MM.1S (cell line): ENCODE measurements around the gene HACE1.
A peak's percentile ranks its signal among the peaks of the same experiment; 100 is the strongest.

Experiments used
- DNase-seq: peaks from one replicate; pipeline ENCODE4 v3.0.0-alpha.2; 2015
- H2AFZ ChIP-seq: fragments of 300-600 bp; sonication (generic); 2 replicates; pipeline ENCODE4 v1.6.0; 2016; ENCODE audit warnings: antibody characterized with exemption, low read length
- H3F3A ChIP-seq: fragments of 300-600 bp; sonication (generic); 2 replicates; pipeline ENCODE4 v1.6.1; 2016; ENCODE audit warnings: mild to moderate bottlenecking, antibody characterized with exemption, low read length, moderate library complexity, mixed read lengths; ENCODE audit not compliant: insufficient read depth
- H3K27ac ChIP-seq: fragments of 300-600 bp; sonication (generic); 2 replicates; pipeline ENCODE4 v1.5.1; 2016; ENCODE audit warnings: mild to moderate bottlenecking, low read length
- H3K27me3 ChIP-seq: fragments of 300-600 bp; sonication (generic); replicated peaks from 2 replicates; pipeline ENCODE4 v1.6.0; 2016; ENCODE audit warnings: low read length; ENCODE audit not compliant: insufficient read depth
- H3K36me3 ChIP-seq: fragments of 300-600 bp; sonication (generic); replicated peaks from 2 replicates; pipeline ENCODE4 v1.6.1; 2016; ENCODE audit warnings: mild to moderate bottlenecking, low read length, mixed read lengths; ENCODE audit not compliant: insufficient read depth
- H3K4me1 ChIP-seq: fragments of 300-600 bp; sonication (generic); 2 replicates; pipeline ENCODE4 v1.6.1; 2016; ENCODE audit warnings: low read length, mixed read lengths
- H3K4me2 ChIP-seq: fragments of 300-600 bp; sonication (generic); 2 replicates; pipeline ENCODE4 v1.6.0; 2016; ENCODE audit warnings: low read depth, low read length
- H3K4me3 ChIP-seq: fragments of 300-600 bp; sonication (generic); 2 replicates; pipeline ENCODE4 v1.5.1; 2016; ENCODE audit warnings: low read length, mixed read lengths
- H3K79me2 ChIP-seq: fragments of 300-600 bp; sonication (generic); 2 replicates; pipeline ENCODE4 v1.6.1; 2016; ENCODE audit warnings: mixed run types, low read length, mixed read lengths
- H3K9ac ChIP-seq: fragments of 300-600 bp; sonication (generic); 2 replicates; pipeline ENCODE4 v1.6.1; 2016; ENCODE audit warnings: low read length, mixed read lengths
- H3K9me2 ChIP-seq: fragments of 300-600 bp; sonication (generic); replicated peaks from 2 replicates; pipeline ENCODE4 v1.6.1; 2016; ENCODE audit warnings: mild to moderate bottlenecking, low read length, mixed read lengths; ENCODE audit not compliant: insufficient read depth
- H3K9me3 ChIP-seq: fragments of 300-600 bp; sonication (generic); replicated peaks from 2 replicates; pipeline ENCODE4 v1.6.1; 2016; ENCODE audit warnings: mild to moderate bottlenecking, low read length, mixed read lengths; ENCODE audit not compliant: insufficient read depth
- H4K20me1 ChIP-seq: fragments of 300-600 bp; sonication (generic); 2 replicates; pipeline ENCODE4 v1.6.1; 2016; ENCODE audit warnings: mild to moderate bottlenecking, low read length, moderate library complexity, mixed read lengths; ENCODE audit not compliant: insufficient read depth
- EZH2 ChIP-seq: fragments of 300-600 bp; sonication (generic); optimal IDR thresholded peaks from 2 replicates; pipeline ENCODE3; 2017; ENCODE audit warnings: low read depth, mild to moderate bottlenecking, antibody characterized with exemption, low read length, mixed read lengths
- EZH2phosphoT487 ChIP-seq: fragments of 300-600 bp; sonication (generic); IDR thresholded peaks from 2 replicates; pipeline ENCODE4 v1.6.1; 2018; ENCODE audit warnings: antibody characterized with exemption, low read length
- TF ChIP-seq, protein P1 (sequence below): fragments of 300-600 bp; sonication (generic); IDR thresholded peaks from 2 replicates; pipeline ENCODE4 v1.5.1; 2016; ENCODE audit warnings: antibody characterized with exemption, low read length, mixed read lengths

Gene HACE1

DNA sequence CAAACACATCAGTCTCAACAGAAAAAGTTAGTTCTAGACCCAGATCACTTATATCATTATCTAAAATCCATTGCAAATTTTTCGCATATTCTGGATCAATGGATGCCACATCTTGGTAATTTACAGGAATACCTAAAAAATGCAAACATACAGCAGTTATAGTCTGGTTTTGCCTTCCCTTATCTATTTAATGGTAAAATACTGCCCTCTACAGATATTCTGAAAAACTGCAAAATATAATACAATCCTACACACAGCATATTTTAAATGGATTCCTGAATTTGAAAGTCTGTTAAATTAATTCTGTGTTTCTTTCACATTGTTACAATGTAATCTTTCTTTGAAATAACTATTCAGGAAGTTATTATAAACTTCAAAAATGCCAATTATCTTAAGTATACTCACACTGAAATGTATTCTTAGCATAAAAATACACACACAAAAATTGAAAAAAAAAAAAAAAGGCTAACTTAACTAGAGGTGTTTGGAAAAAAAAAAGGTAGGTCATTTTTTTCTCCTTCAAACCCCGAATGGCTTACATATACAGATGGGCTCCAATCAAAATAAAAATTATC lies 88.4 kb downstream of the HACE1 start:
- DNase-seq = peak; percentile 10
- no peaks in the 10 kb centered on the region for H3K36me3 ChIP-seq
- no peak for TF ChIP-seq EZH2
- TF ChIP-seq, protein P1, sequence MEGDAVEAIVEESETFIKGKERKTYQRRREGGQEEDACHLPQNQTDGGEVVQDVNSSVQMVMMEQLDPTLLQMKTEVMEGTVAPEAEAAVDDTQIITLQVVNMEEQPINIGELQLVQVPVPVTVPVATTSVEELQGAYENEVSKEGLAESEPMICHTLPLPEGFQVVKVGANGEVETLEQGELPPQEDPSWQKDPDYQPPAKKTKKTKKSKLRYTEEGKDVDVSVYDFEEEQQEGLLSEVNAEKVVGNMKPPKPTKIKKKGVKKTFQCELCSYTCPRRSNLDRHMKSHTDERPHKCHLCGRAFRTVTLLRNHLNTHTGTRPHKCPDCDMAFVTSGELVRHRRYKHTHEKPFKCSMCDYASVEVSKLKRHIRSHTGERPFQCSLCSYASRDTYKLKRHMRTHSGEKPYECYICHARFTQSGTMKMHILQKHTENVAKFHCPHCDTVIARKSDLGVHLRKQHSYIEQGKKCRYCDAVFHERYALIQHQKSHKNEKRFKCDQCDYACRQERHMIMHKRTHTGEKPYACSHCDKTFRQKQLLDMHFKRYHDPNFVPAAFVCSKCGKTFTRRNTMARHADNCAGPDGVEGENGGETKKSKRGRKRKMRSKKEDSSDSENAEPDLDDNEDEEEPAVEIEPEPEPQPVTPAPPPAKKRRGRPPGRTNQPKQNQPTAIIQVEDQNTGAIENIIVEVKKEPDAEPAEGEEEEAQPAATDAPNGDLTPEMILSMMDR = peak; percentile 58

DNA sequence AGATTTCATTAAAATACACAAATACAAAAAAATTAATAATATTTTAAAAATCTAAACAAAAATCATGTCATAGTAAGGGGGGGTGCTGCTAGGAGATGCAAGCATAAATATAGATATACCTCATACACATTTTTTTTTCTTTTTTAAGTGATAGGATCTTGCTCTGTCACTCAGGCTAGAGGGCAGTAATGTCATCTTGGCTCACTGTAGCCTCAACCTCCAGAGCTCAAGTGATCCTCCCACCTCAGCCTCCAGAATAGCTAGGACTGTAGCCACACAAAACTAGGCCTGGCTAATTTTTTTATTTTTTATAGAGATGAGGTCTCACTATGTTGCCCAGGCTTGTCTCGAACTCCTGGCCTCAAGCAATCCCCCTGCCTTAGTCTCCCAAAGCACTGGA lies 90.8 kb downstream of the HACE1 start:
- H3K4me1 ChIP-seq = no peaks in the 10 kb centered on the region
- H3K79me2 ChIP-seq = no peaks in the 10 kb centered on the region
- no peak for TF ChIP-seq EZH2phosphoT487
- no peaks in the 10 kb centered on the region for H4K20me1 ChIP-seq
- no peaks in the 10 kb centered on the region for H3K27me3 ChIP-seq
- H2AFZ ChIP-seq = no peak overlapping the region
- H3F3A ChIP-seq = no peaks in the 10 kb centered on the region
- DNase-seq = no peak
- no peak overlapping the region for H3K4me2 ChIP-seq
- H3K9ac ChIP-seq = no peak overlapping the region
- H3K9me2 ChIP-seq = no peaks in the 10 kb centered on the region
- H3K27ac ChIP-seq = no peak overlapping the region
- H3K4me3 ChIP-seq = no peak overlapping the region
- no peaks in the 10 kb centered on the region for H3K36me3 ChIP-seq
- H3K9me3 ChIP-seq = no peaks in the 10 kb centered on the region

More for the DNA sequence above, 88.4 kb downstream of the HACE1 start:
- Histone ChIP-seq H3K4me2 (no peak overlapping the region), H3K4me1 (no peaks in the 10 kb centered on the region), H3K27ac (no peak overlapping the region), H3K9me2 (no peaks in the 10 kb centered on the region), H3K79me2 (no peaks in the 10 kb centered on the region), H2AFZ (no peak overlapping the region), H3K27me3 (no peaks in the 10 kb centered on the region), H3F3A (no peaks in the 10 kb centered on the region), H3K9ac (no peak overlapping the region), H3K9me3 (no peaks in the 10 kb centered on the region), H4K20me1 (no peaks in the 10 kb centered on the region), H3K4me3 (no peak overlapping the region)

DNA sequence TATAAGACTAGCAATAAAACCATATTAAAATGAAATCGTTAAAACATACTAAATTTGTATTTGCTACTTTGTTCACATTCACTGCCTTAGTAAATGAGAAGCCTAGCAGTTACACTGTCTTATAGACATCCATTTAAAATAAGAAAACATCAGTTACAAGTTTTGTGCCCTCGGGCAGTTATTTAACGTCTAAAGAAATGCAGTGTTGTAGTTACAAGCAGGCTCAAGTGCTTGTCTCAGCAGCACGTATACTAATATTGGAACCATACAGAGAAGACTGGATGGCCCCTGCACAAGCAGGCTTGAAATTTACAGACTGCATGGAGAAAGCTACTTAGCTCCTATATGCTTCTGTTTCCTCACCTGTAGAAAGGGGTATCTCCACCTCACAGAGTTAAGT lies 93.1 kb downstream of the HACE1 start:
- DNase-seq = no peak
- no peaks in the 10 kb centered on the region for H3K9me2 ChIP-seq
- no peak overlapping the region for H2AFZ ChIP-seq
- H3K27me3 ChIP-seq = no peaks in the 10 kb centered on the region
- H3K79me2 ChIP-seq = no peaks in the 10 kb centered on the region
- H3K9me3 ChIP-seq = no peaks in the 10 kb centered on the region
- H3K27ac ChIP-seq = no peak overlapping the region
- H3K36me3 ChIP-seq = no peaks in the 10 kb centered on the region
- no peak overlapping the region for H3K9ac ChIP-seq
- no peaks in the 10 kb centered on the region for H3F3A ChIP-seq
- H3K4me1 ChIP-seq = no peaks in the 10 kb centered on the region
- TF ChIP-seq, protein P1 = no peak
- TF ChIP-seq EZH2 (no peak), EZH2phosphoT487 (no peak)
- no peak overlapping the region for H3K4me2 ChIP-seq
- H4K20me1 ChIP-seq = no peaks in the 10 kb centered on the region
- H3K4me3 ChIP-seq = no peak overlapping the region

DNA sequence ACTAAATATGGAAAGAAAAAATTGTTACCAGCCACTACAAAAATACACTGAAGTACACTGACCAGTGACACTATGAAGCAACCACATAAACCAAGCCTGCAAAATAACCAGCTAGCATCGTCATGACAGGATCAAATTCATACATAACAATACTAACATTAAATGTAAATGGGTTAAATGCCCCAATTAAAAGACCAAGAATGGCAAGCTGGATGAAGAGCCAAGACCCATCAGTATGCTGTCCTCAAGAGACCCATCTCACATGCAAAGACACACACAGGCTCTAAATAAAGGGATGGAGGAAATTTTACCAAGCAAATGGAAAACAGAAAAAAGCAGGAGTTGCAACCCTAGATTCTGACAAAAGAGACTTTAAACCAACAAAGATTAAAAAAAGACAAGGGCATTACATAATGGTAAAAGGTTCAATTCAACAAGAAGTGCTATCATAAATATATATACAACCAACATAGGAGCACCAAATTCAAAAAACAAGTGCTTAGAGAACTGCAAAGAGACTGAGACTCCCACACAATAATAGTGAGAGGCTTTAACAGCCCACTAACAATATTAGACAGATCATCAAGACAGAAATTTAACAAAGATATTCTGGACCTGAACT lies 104.8 kb downstream of the HACE1 start:
- no peak overlapping the region for H3K27ac ChIP-seq
- DNase-seq = no peak
- no peak overlapping the region for H3K4me3 ChIP-seq
- no peaks in the 10 kb centered on the region for H3F3A ChIP-seq
- TF ChIP-seq, protein P1 = no peak
- TF ChIP-seq EZH2phosphoT487 = no peak
- no peak for TF ChIP-seq EZH2
- no peak overlapping the region for H2AFZ ChIP-seq
- H3K9me2 ChIP-seq = no peaks in the 10 kb centered on the region
- H3K9ac ChIP-seq = no peak overlapping the region
- H4K20me1 ChIP-seq = no peaks in the 10 kb centered on the region
- no peaks in the 10 kb centered on the region for H3K4me1 ChIP-seq
- H3K36me3 ChIP-seq = no peaks in the 10 kb centered on the region
- H3K4me2 ChIP-seq = no peak overlapping the region
- no peaks in the 10 kb centered on the region for H3K79me2 ChIP-seq
- H3K9me3 ChIP-seq = no peaks in the 10 kb centered on the region
- no peaks in the 10 kb centered on the region for H3K27me3 ChIP-seq
